ENCODE measurements around the gene ANKRD13C. TPM values are rescaled to one million over a fixed set of nuclear protein-coding genes. Genes with fewer than 3 reads are reported as not detected.

Gene ANKRD13C
- total and polyA plus RNA-seq, 9 donors = 11.8 to 27.9 (median 24.1) TPM

DNA sequence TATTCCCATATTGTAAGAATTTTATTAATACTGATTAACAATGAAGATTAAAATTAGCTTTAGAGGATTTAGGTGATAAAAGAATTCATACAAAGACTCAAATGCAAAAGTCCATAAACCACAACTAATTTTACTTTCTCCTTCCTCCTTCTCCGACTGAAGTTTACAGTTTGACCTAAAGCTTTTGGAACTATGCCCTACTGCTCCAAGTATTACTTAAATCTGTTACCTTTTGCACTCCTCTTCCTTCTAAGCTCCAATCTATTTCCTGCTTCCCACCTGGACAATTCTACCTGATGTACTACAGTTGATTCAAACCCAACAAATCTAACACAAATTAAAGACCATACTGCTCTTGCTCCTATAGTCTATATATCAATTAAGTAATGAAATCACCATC lies 36.3 kb downstream of the ANKRD13C start:
- intact Hi-C loops (cut with DNase I) = no loop called here
- Histone ChIP-seq H3K36me3 (no peaks in the 10 kb centered on the region), H3K4me3 (no peak overlapping the region), H3K27me3 (no peaks in the 10 kb centered on the region), H3K9me3 (no peaks in the 10 kb centered on the region), H3K27ac (no peak overlapping the region), H3K4me1 (ENCODE audit: insufficient read depth) (no peaks in the 10 kb centered on the region)
- DNase-seq = no peak
- TF ChIP-seq CTCF (IDR thresholded peaks at IDR 0.05) (no peak), EP300 (IDR thresholded peaks at IDR 0.05) (no peak), POLR2A (IDR thresholded peaks at IDR 0.05) (no peak)
- WGBS, 3 donors = 53 to 64% (median 58%) methylated on average over 1 of the region's 1 CpG

- no peak for DNase-seq
- H3K36me3 ChIP-seq = no peaks in the 10 kb centered on the region
- H3K4me1 ChIP-seq (ENCODE audit: insufficient read depth) = no peaks in the 10 kb centered on the region
- 95 to 99% (median 97%) methylated on average over 3 of the region's 3 CpGs for WGBS, 3 donors
- intact Hi-C loops (cut with DNase I) = no loop called here
- no peak overlapping the region for H3K4me3 ChIP-seq
- no peak for TF ChIP-seq POLR2A (IDR thresholded peaks at IDR 0.05)
- TF ChIP-seq EP300 (IDR thresholded peaks at IDR 0.05) = no peak
- no peak for TF ChIP-seq CTCF (IDR thresholded peaks at IDR 0.05)
- no peak overlapping the region for H3K27ac ChIP-seq
- no peaks in the 10 kb centered on the region for H3K27me3 ChIP-seq
- no peaks in the 10 kb centered on the region for H3K9me3 ChIP-seq
Observed at GRCh38 chr1:70317087-70317486, 37.4 kb downstream of the ANKRD13C start.

DNA sequence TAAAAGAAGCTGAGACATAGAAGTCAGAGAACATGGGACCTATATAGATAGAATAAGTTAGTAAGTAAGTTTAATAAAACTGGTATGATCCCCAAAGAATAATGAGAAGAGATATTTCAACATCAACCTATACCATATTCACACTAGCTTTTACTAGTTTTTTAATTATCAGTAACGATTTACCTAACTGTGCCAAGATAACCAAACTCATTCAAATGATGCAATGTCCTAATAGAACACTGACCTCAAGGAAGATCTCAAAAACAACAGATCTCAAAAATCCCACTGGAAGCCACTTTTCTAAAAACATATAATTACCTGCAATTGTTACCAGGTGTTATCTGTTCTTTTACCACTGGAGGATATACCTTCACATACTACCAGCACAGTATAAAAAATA lies 38.7 kb downstream of the ANKRD13C start:
- 81 to 93% (median 84%) methylated on average over 1 of the region's 1 CpG for WGBS, 3 donors
- TF ChIP-seq CTCF (IDR thresholded peaks at IDR 0.05) = no peak
- TF ChIP-seq POLR2A (IDR thresholded peaks at IDR 0.05) = no peak
- TF ChIP-seq EP300 (IDR thresholded peaks at IDR 0.05) = no peak

DNA sequence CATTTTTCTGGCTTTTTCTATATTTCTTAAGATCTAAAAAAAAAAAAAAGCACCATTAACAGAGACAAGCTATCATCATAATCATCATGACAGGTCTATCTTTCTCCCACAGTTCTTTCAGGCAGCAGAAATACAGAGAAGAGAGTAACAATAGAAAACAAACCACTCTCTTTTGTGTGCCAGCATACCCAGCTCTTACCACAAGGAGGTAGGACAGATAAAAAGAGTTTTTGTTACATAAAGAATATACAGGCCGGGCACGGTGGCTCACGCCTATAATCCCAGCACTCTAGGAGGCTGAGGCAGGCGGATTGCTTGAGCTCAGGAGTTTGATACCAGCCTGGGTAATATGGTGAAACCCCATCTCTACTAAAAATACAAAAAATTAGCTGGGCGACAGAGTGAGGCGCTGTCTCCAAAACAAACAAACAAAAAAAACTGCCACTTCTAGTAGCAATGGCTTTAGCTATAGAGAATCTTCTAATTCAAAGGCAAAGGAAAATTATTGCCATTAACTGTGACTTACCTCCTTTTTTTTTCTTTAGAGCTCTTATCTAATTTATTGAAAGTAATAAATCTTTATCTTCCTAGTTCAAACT lies 39.7 kb downstream of the ANKRD13C start:
- WGBS, 3 donors = 85 to 86% (median 86%) methylated on average over 6 of the region's 6 CpGs
- Histone ChIP-seq H3K9me3 (no peaks in the 10 kb centered on the region), H3K36me3 (no peaks in the 10 kb centered on the region), H3K4me3 (no peak overlapping the region), H3K4me1 (ENCODE audit: insufficient read depth) (no peaks in the 10 kb centered on the region), H3K27ac (no peak overlapping the region), H3K27me3 (no peaks in the 10 kb centered on the region)
- DNase-seq = no peak
- intact Hi-C loops (cut with DNase I) = no loop called here
- no peak for TF ChIP-seq POLR2A (IDR thresholded peaks at IDR 0.05)
- TF ChIP-seq CTCF (IDR thresholded peaks at IDR 0.05) = no peak

More for the DNA sequence above, 38.7 kb downstream of the ANKRD13C start:
- Histone ChIP-seq H3K36me3 (no peaks in the 10 kb centered on the region), H3K27ac (no peak overlapping the region), H3K4me1 (ENCODE audit: insufficient read depth) (no peaks in the 10 kb centered on the region), H3K9me3 (no peaks in the 10 kb centered on the region), H3K27me3 (no peaks in the 10 kb centered on the region), H3K4me3 (no peak overlapping the region)
- intact Hi-C loops (cut with DNase I) = no loop called here
- no peak for DNase-seq

Data from ovary (tissue), 9 donors.